Stimulated activated CD4-positive, alpha-beta T cell treated with anti-CD3 and anti-CD28 coated beads, Interleukin-2, amount 100 ng/mL, for 48 hours (primary cell): ENCODE measurements around the gene DOCK10.
A peak's percentile ranks its signal among the peaks of the same experiment; 100 is the strongest.

Experiments
- DNase-seq, 2 donors: peaks; one replicate each; pipeline ENCODE4 v3.0.0-alpha.2; 2020

The DOCK10 gene

GRCh38 chr2:225040856-225041206 lies 1.4 kb downstream of the DOCK10 start:
- DNase-seq: peak in 1 of 2 donors; percentile 28

DNA sequence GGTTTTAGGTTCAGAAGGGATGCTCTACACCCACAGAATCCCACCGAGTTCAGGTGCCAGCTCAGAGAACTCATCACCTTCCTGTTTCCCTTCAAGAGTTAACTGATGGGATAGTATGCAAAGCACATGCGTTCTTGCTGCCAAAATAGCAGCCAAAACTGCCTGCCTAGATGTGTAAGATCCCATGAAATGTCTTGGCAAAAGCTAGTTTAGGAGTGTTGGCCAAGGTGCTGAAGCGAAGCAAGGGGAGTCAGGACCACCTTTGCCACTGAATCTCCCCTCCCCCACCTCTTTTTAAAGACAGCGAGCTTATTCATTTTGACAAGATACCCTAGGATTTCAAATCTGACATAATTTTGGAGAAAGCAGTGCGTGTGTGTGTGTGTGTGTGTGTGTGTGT lies 2.1 kb downstream of the DOCK10 start:
- no peak for DNase-seq

- no peak for DNase-seq
These were observed 4.1 kb downstream of the DOCK10 start for GRCh38 chr2:225038231-225038523.

DNA sequence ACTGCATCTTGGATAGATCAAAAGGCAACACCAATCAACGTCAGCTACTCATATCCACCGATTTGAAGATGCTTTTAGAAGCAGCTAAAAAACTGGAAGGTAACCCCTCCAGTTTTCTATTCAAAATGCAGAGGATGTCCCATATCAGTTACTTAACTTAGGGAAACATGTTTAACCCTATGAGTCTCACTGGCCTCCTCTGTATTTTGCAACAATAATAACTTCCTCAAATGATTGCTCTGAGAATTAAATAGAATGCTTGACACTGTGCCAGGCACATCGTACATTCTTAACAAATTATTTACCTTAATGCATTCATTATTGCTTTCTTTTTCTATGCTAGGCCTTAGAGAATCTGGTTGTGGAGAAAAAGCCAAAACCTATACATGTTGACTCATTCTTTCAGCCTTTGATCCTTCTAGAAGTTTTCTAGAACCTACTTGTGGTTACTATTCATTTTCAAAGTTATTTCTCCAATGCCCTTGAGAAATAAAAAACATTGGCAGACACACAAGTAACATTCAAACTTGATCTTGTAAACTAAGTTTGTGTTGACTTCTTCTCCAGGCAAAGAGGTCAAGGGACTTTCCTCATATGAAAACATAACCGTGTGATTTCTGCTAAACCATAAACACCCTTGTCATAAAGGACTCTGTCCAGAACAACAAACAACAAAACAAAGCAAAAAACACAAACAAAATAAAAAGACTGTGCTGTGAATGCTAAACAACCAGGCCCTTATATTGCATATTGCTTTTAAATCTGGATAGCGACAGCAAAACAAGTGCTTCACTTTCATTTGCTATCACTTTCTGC lies 4.6 kb downstream of the DOCK10 start:
- DNase-seq: no peak

DNA sequence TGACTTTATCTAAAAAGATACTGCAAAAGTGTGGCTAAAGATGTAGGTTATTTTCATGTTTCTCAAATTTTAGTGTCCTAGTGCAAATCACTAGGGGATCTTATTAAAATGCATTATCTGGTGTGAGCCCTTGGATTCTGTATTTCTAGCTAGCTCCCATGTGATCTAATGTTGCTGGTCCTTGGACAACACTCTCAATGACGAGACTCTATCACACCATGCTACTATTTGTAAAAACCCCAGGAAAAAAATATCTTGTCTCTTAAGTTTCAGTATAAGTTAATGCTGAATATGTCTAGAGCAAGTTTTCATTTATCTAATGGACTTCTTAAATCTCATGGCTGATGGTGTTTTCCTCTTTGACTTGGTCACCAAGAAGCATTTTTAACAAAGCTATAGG lies 5.8 kb downstream of the DOCK10 start:
- no peak for DNase-seq

DNA sequence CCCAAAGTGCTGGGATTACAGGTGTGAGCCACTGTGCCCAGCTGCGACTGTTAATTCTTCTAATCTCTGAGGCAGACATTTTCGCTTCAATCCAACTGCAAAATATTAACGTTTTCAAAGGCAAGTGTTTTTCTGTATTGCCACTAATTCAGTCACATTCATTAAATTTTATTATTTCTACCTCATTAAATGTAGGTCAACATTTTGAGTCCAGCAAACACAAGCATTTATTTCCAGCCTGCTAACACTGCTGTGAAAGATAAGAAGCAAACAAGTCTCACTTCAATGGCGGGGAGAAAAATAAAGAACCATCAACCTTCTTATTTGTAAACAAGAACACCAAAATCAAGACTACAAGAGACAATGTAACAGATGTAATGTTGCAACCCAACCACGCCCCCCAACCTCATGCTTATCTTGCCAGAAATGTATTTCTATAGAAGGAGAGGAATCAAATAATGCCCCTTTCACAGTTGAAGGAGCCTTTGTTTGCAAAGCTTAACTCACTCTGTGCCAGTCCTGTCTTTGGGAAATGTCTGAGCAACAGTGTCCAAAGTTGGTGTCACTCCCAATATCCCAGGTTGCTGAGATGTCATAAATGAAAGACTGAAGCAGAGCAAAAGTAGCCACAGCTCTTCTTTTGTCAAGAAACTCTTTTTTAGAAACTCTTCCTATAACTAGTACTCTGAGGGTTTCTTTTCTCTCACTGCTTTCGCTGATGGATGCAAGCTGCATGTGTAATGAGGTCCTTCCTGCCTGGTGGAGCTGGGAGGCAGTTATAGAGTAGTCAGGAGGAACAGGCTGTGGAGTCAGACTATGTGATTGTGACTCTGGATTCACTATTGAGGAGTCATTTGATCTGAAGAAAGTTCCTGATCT lies 8.6 kb downstream of the DOCK10 start:
- DNase-seq: no peak

DNA sequence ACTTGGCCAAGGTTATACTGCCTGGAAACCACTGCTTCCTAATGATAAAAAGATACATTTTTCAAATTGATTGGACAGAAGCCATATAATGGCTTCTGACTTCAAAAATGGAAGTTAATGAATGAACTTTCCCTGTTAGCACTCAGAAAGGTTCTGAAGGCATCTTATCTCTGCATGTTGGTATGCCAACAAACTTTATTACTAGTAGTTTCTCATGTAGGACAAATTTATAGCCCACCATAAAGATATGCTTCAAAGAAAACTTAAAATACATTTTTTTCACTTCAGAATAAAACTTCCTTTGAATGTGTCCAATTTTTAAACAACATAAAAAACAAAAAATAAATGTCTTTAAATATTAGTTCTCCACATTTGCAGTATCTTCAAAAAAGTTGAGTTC lies 10.0 kb downstream of the DOCK10 start:
- no peak for DNase-seq

GRCh38 chr2:225031599-225031998 lies 10.7 kb downstream of the DOCK10 start:
- DNase-seq: no peak

DNA sequence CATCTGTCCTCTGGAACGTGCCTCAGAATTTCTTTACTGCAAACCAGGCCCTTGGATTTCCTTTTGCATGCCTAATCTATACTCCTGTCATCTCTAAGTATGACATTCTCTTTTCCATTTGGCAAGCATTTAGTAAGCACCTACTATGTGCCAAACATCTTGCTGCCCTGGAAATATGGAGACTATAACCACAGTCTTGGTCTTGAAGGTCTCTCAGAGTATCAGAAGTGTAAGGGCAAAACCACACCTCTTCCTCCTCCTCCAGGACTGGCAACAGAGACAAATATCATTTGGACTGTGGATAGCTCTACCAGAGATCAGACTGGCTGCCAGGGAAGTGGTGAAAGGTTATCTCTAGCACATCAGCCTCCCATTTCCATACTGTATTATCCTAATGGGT lies 11.4 kb downstream of the DOCK10 start:
- no peak for DNase-seq

DNA sequence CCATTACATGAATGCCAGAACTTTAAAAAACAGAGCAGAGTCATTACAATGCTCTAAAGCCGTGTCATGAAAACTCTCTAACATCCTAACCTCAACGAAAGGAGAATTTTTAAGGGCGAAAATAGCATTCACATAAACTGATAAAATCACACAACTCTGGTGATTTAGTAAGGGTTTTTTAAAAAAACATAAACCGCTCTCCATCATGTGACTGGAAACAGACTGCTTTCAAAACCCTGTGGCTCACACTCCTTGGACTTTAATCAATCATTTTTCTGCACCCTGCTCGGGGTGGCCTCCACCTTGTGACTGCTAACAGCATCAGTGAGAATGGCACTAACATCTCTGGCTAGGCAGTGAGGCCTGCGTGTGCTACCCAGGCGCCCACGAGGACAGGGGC lies 12.1 kb downstream of the DOCK10 start:
- DNase-seq: peak in 1 of 2 donors; percentile 23

DNA sequence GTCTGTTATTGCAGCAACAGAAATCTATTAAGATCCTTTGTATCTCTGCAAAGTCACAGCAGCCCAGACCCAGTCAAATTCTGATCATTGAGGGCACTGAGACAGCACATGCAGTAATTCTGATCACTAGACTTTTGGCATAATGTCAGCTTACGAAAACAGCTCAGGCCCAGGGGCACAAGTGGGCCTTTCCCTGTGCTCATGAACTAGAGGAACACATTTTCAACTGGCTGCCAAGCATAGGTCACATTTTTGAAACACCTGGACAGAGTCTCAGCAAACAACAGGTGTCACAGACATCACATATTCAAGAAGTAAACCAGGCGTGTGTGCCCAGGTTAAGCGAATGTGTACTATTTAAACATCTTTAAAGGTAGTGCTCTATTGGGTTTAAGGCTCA lies 13.7 kb downstream of the DOCK10 start:
- DNase-seq: no peak

GRCh38 chr2:225027061-225027762 lies 15.1 kb downstream of the DOCK10 start:
- no peak for DNase-seq

- no peak for DNase-seq
These were observed 16.2 kb downstream of the DOCK10 start for GRCh38 chr2:225025917-225026571.

DNA sequence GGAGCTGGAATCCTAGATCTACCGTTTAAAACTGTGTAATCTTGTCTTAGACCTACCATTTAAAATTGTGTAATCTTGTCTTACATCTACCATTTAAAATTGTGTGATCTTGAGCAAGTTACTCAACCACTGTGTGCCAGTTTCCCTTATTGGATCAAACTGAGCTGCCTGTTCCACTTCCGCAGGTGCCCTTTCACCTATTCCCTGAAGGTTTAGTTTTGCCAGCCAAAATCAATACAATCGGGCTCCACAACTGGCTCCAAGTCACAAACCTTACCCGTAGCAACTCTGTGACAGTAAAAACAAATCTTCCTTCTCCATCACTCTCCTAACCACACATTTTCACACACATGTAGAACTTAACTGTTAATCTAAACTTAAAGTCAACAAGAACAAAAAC lies 20.1 kb downstream of the DOCK10 start:
- DNase-seq: no peak

DNA sequence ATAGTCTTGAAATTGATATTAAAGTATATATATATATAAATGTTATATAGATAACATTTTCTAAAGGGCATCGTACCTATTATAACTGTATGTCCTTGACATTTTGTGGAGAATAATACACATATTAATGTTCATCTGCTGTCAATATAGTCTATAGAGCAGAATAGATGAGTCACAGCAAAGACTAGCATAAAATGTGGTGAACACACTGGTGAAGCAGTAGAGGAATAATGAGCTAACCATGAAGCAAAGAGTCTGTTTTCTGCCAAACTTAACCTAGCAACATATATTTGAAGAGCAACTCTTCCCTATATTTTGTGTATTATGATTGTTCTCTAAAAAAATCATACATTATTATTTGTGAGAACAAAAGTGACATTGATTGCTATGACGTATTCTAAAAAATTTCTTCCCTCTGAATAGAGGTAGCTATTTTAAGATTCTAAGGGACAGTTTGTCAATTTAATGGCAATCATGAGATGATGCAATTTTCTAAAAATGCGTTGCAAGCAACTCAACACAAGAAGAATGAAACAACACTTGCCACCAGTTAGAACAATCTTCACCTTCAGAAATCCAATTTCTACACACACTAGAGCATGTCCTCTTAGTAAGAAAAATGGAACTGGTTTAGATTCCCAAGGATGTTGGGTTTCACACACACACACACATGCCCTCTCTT lies 22.0 kb downstream of the DOCK10 start:
- DNase-seq: no peak

DNA sequence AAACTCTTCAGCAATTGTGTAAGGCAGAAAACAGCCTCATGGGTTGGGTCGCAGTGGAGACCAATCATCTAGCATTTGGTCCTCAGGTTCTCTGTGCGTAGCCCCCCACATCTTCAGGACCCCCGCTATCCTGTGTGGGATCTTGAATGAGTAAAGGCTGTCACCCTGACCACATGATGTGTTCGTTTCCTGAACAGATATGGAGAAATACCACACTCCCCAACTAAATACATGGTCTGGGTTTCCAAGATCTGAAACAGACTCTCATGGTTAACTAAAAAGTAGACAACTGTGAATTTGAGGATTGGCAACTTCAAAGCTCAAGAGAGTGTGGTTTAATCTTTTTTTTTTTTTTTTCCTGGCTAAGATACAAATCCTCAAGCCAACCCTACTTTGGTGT lies 23.2 kb downstream of the DOCK10 start:
- no peak for DNase-seq

GRCh38 chr2:225017713-225018112 lies 24.6 kb downstream of the DOCK10 start:
- no peak for DNase-seq

- DNase-seq: no peak
These were observed 25.1 kb downstream of the DOCK10 start for GRCh38 chr2:225017098-225017685.

GRCh38 chr2:225013425-225014365 lies 28.6 kb downstream of the DOCK10 start:
- no peak for DNase-seq

- DNase-seq: no peak
These were observed 30.7 kb downstream of the DOCK10 start for GRCh38 chr2:225011585-225011984.

DNA sequence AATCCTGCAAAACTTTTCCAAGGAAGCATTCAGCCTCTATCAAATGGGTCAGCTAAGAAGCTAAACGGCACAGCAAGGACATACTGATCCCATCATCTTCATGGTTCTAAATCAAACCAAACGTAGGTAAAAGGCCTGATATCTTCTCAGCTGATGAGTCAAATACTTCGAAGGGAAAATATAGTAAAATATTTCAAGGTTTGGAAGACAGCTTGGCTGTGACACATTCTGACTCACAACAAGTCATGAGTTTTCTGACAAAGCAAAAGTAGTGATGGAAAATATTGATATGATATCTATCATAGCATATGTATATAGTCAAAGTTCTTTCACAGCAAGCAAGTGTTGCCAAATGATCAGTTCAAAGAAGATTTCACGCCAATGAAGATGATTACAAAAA lies 31.5 kb downstream of the DOCK10 start:
- no peak for DNase-seq
